ENCODE data around the gene ZSWIM6.
A peak's percentile ranks its signal among the peaks of the same experiment; 100 is the strongest.
"Not testable (repeated sequence)": the region's sequence is repeated elsewhere in the genome, so short reads cannot be mapped to it uniquely, and the experiment has no call there.

The ZSWIM6 gene

DNA sequence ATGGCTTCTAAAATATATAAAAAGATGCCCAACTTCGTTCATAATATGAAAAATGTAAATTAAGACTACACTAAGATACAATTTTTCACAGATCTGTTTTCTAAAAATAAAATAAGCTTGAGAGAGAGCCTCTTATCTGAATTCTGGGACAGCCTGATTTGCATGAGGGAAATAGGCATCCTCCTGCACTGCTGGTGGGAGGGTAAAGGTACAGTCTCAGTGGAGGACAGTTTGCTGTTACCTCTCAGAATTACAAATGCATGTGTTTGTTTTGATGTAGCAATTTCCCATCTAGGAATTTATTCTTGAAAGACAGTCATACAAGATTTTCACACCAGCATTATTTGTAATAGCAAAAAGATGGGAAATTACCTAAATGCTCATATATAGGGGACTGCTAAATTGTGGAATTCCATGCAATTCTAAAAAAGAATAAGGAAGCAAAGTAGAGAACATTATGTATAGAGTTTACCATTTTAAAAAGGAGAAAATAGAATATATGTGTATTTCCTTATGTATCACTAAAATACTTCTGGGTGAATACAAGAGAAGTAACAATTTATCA lies 75.7 kb downstream of the ZSWIM6 start:
- TF ChIP-seq CTCF (IDR thresholded peaks at IDR 0.05; ENCODE audit: insufficient read depth, low read length, poor library complexity, severe bottlenecking), result no peak
- DNase-seq (ENCODE audit: extremely low read depth, insufficient read length), result no peak
- no peak overlapping the region for H3K4me3 ChIP-seq (replicated peaks; ENCODE audit: low read depth, low read length)

GRCh38 chr5:61408476-61409168 lies 76.6 kb downstream of the ZSWIM6 start:
- H3K4me3 ChIP-seq (replicated peaks; ENCODE audit: low read depth, low read length), result peak overlapping the region; percentile 12
- DNase-seq (ENCODE audit: extremely low read depth, insufficient read length), result peak; percentile 91
- no peaks in the 10 kb centered on the region for H3K36me3 ChIP-seq (ENCODE audit: control insufficient read depth, insufficient read depth, low read length)

More for the DNA sequence above, 75.7 kb downstream of the ZSWIM6 start:
- Histone ChIP-seq H3K36me3 (ENCODE audit: control insufficient read depth, insufficient read depth, low read length) (no peaks in the 10 kb centered on the region), H3K27me3 (replicated peaks; ENCODE audit: control insufficient read depth, insufficient read depth, low read length) (no peaks in the 10 kb centered on the region; the same call in 1 of the 2 replicates)

GRCh38 chr5:61409568-61409967 lies 77.5 kb downstream of the ZSWIM6 start:
- no peak overlapping the region for H3K4me3 ChIP-seq (replicated peaks; ENCODE audit: low read depth, low read length)
- DNase-seq (ENCODE audit: extremely low read depth, insufficient read length), result no peak
- H3K27me3 ChIP-seq (replicated peaks; ENCODE audit: control insufficient read depth, insufficient read depth, low read length), result no peaks in the 10 kb centered on the region; the same call in 1 of the 2 replicates
- no peak for TF ChIP-seq CTCF (IDR thresholded peaks at IDR 0.05; ENCODE audit: insufficient read depth, low read length, poor library complexity, severe bottlenecking)
- no peaks in the 10 kb centered on the region for H3K36me3 ChIP-seq (ENCODE audit: control insufficient read depth, insufficient read depth, low read length)

More at GRCh38 chr5:61408476-61409168, 76.6 kb downstream of the ZSWIM6 start:
- H3K27me3 ChIP-seq (replicated peaks; ENCODE audit: control insufficient read depth, insufficient read depth, low read length), result no peaks in the 10 kb centered on the region; the same call in 1 of the 2 replicates
- TF ChIP-seq CTCF (IDR thresholded peaks at IDR 0.05; ENCODE audit: insufficient read depth, low read length, poor library complexity, severe bottlenecking), result no peak

- DNase-seq (ENCODE audit: extremely low read depth, insufficient read length), result no peak
- Histone ChIP-seq H3K36me3 (ENCODE audit: control insufficient read depth, insufficient read depth, low read length) (no peaks in the 10 kb centered on the region), H3K4me3 (replicated peaks; ENCODE audit: low read depth, low read length) (no peak overlapping the region), H3K27me3 (replicated peaks; ENCODE audit: control insufficient read depth, insufficient read depth, low read length) (no peaks in the 10 kb centered on the region; the same call in 1 of the 2 replicates)
- no peak for TF ChIP-seq CTCF (IDR thresholded peaks at IDR 0.05; ENCODE audit: insufficient read depth, low read length, poor library complexity, severe bottlenecking)
Observed at GRCh38 chr5:61410811-61411210, 78.8 kb downstream of the ZSWIM6 start.

DNA sequence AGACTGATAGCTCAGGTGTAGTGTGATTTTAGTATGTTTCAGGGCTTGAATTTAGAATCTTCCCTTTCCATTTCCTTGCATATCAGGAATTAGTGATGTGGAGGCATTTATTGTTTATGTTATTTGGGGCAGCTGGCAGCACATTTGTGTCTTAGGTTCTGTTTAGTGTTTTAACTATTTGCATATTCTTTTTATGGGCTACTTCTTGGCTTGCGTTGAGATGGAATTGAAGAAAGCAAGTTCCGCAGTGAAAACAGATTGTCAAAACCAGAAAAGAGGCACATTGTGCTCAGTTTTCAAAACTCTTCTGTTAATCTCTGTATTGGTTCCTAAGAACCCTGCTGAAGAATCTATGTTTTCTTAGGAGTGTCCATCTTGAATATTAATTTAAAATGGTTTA lies 80.3 kb downstream of the ZSWIM6 start:
- Histone ChIP-seq H3K27me3 (replicated peaks; ENCODE audit: control insufficient read depth, insufficient read depth, low read length) (no peaks in the 10 kb centered on the region), H3K36me3 (ENCODE audit: control insufficient read depth, insufficient read depth, low read length) (no peaks in the 10 kb centered on the region), H3K4me3 (replicated peaks; ENCODE audit: low read depth, low read length) (no peak overlapping the region)
- no peak for DNase-seq (ENCODE audit: extremely low read depth, insufficient read length)
- no peak for TF ChIP-seq CTCF (IDR thresholded peaks at IDR 0.05; ENCODE audit: insufficient read depth, low read length, poor library complexity, severe bottlenecking)

DNA sequence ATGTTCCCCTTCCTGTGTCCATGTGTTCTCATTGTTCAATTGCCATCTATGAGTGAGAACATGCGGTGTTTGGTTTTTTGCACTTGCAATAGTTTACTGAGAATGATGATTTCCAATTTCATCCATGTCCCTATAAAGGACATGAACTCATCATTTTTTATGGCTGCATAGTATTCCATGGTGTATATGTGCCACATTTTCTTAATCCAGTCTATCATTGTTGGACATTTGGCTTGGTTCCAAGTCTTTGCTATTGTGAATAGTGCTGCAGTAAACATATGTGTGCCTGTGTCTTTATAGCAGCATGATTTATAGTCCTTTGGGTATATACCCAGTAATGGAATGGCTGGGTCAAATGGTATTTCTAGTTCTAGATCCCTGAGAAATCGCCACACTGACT lies 81.1 kb downstream of the ZSWIM6 start:
- DNase-seq (ENCODE audit: extremely low read depth, insufficient read length), result not testable (repeated sequence)

More for the DNA sequence above, 81.1 kb downstream of the ZSWIM6 start:
- not testable (repeated sequence) for H3K27me3 ChIP-seq (replicated peaks; ENCODE audit: control insufficient read depth, insufficient read depth, low read length); H3K36me3 ChIP-seq (ENCODE audit: control insufficient read depth, insufficient read depth, low read length); H3K4me3 ChIP-seq (replicated peaks; ENCODE audit: low read depth, low read length)
